HepG2 (cell line): ENCODE data around the gene TRPC4AP. TPM values are rescaled to one million over a fixed set of nuclear protein-coding genes. Genes with fewer than 3 reads are reported as not detected.
"Not testable (repeated sequence)": the region's sequence is repeated elsewhere in the genome, so short reads cannot be mapped to it uniquely, and the experiment has no call there.

Source experiments
- ATAC-seq: fragments of 200-7000 bp; cut with Tn5 transposase; 3 replicates; pipeline ENCODE4 v1.9.1; 2020; ENCODE audit warnings: mild to moderate bottlenecking, moderate library complexity
- BruUV-seq: library from RNA; stranded (reverse); fragments of 400-500 nt; replicated peaks from 2 replicates; lab custom pipeline; 2021; lab: Mats Ljungman, UMichigan
- CTCF ChIA-PET: fragments of 300-600 bp; formaldehyde crosslinking; extraction: SDS; loops from one replicate; lab custom pipeline; 2021; ENCODE audit warnings: low total read pairs, inconsistent platforms, low intra/inter-chr PET ratio; lab: Yijun Ruan, JAX
- POLR2A ChIA-PET: fragments of 350-600 bp; sonication (Branson Sonifier 250); formaldehyde crosslinking; loops from one replicate; lab custom pipeline; 2020; ENCODE audit warnings: antibody characterized with exemption, inconsistent platforms; lab: Yijun Ruan, JAX
- DNase-seq: peaks from one replicate; pipeline ENCODE4 v3.0.0-alpha.2; 2015; ENCODE audit warnings: low spot score
- FAIRE-seq: peaks from 3 replicates; lab custom pipeline; 2011; peaks lifted over from hg19 to GRCh38; lab: Jason Lieb, UNC
- H2AFZ ChIP-seq: one replicate; pipeline ENCODE4 v1.6.1; 2011; ENCODE audit warnings: low read length, inconsistent platforms
- H3K27ac ChIP-seq: fragments of 300-600 bp; 3 replicates; pipeline ENCODE4 v1.8.0; 2011; ENCODE audit warnings: mixed run types, mild to moderate bottlenecking, mixed read lengths, low read length, inconsistent platforms; ENCODE audit not compliant: insufficient read depth; ENCODE audit errors: extremely low read length
- H3K27me3 ChIP-seq, 2 experiments: fragments of 200-600 bp in 1 of 2; 2 replicates in 1 of 2; 3 replicates in 1 of 2; pipeline versions ENCODE4 v1.6.0 to v1.8.0; 2011; ENCODE audit warnings: low read length in 2 of 2, mild to moderate bottlenecking in 2 of 2, moderate library complexity in 2 of 2, inconsistent platforms in 1 of 2; ENCODE audit not compliant: insufficient read depth in 2 of 2, control insufficient read depth in 1 of 2
- H3K36me3 ChIP-seq, 2 experiments: fragments of 200-600 bp in 1 of 2; replicated peaks in 1 of 2; 2 replicates in 1 of 2; 3 replicates in 1 of 2; pipeline versions ENCODE4 v1.5.1 to v1.8.0; 2011; ENCODE audit warnings: low read length in 2 of 2, inconsistent platforms in 1 of 2; ENCODE audit not compliant: insufficient read depth in 2 of 2, control insufficient read depth in 1 of 2
- H3K4me1 ChIP-seq: 2 replicates; pipeline ENCODE4 v1.5.1; 2012; ENCODE audit warnings: low read length, inconsistent platforms; ENCODE audit not compliant: insufficient read depth
- H3K4me2 ChIP-seq: 2 replicates; pipeline ENCODE4 v1.6.0; 2011; ENCODE audit warnings: low read depth, low read length, inconsistent platforms
- H3K4me3 ChIP-seq, 3 experiments: fragments of 200-600 bp in 1 of 3; sonication (generic), shearing (Covaris generic) in 1 of 3; replicated peaks in 1 of 3; 2 replicates each; pipeline ENCODE4 v1.5.1; 2011 to 2016; ENCODE audit warnings: low read length in 3 of 3, inconsistent platforms in 2 of 3, low read depth in 2 of 3, mild to moderate bottlenecking in 2 of 3, control low read depth in 1 of 3, mixed read lengths in 1 of 3; ENCODE audit not compliant: insufficient read depth in 1 of 3
- H3K79me2 ChIP-seq: one replicate; pipeline ENCODE4 v1.6.1; 2011; ENCODE audit warnings: low read length, inconsistent platforms; ENCODE audit not compliant: insufficient read depth
- H3K9ac ChIP-seq: 2 replicates; pipeline ENCODE4 v1.6.0; 2011; ENCODE audit warnings: mild to moderate bottlenecking, low read depth, low read length, inconsistent platforms; ENCODE audit not compliant: insufficient read depth
- H3K9me3 ChIP-seq: 2 replicates; pipeline ENCODE4 v1.5.1; 2012; ENCODE audit warnings: mild to moderate bottlenecking, low read length
- H4K20me1 ChIP-seq: 2 replicates; pipeline ENCODE4 v1.6.0; 2011; ENCODE audit warnings: inconsistent platforms, mild to moderate bottlenecking, low read length, moderate library complexity; ENCODE audit not compliant: insufficient read depth
- FOXC1 ChIP-seq: sonication (generic); formaldehyde crosslinking; IDR thresholded peaks from 2 replicates; pipeline ENCODE4 v1.8.0; 2022; ENCODE audit warnings: mild to moderate bottlenecking, missing genetic modification reagents, borderline replicate concordance
- FOXK1 ChIP-seq: sonication (generic); formaldehyde crosslinking; IDR thresholded peaks from 2 replicates; pipeline ENCODE4 v1.4.0; 2020; ENCODE audit warnings: low read depth, missing genetic modification reagents, borderline replicate concordance
- SRSF4 ChIP-seq: fragments of 200-400 bp; formaldehyde crosslinking; IDR thresholded peaks from one replicate; pipeline ENCODE4 v1.6.1; 2018; ENCODE audit warnings: mild to moderate bottlenecking, low read depth, low read length, moderate library complexity; ENCODE audit not compliant: poor library complexity, severe bottlenecking
- SRSF9 ChIP-seq: fragments of 200-400 bp; formaldehyde crosslinking; IDR thresholded peaks from 2 replicates; pipeline ENCODE4 v1.6.1; 2018; ENCODE audit warnings: borderline replicate concordance, mild to moderate bottlenecking, low read depth, low read length; ENCODE audit not compliant: insufficient read depth, poor library complexity, severe bottlenecking
- TOE1 ChIP-seq: sonication (generic); formaldehyde crosslinking; IDR thresholded peaks from 2 replicates; pipeline ENCODE4 v1.4.0; 2020; ENCODE audit warnings: mild to moderate bottlenecking, missing genetic modification reagents
- ZIK1 ChIP-seq: sonication (generic); formaldehyde crosslinking; IDR thresholded peaks from 2 replicates; pipeline ENCODE4 v1.5.0; 2020; ENCODE audit warnings: mild to moderate bottlenecking, low read depth, missing genetic modification reagents, borderline replicate concordance
- ZNF207 ChIP-seq: fragments of 450-650 bp; IDR thresholded peaks from 2 replicates; pipeline ENCODE4 v1.6.1; 2016; ENCODE audit warnings: antibody characterized with exemption, borderline replicate concordance
- ZNF788 ChIP-seq: sonication (generic); formaldehyde crosslinking; IDR thresholded peaks from 2 replicates; pipeline ENCODE4 v1.5.0; 2020; ENCODE audit warnings: mild to moderate bottlenecking, missing genetic modification reagents, borderline replicate concordance
- WGBS: methylation state at CpG from one replicate; pipeline ENCODE4 v1.1.6; 2017; ENCODE audit warnings: low lambda C conversion rate; 5-methylcytosine and 5-hydroxymethylcytosine counted together
- in situ Hi-C: cut with HindIII; loops from 2 replicates; pipeline ENCODE4 v1.10.0; 2017; ENCODE audit warnings: low pct_unique_long_range_greater_than_20kb; ENCODE audit not compliant: extremely low pct_ligation_motif_present
- intact Hi-C: fragments of 100-400 bp; cut with micrococcal nuclease; formaldehyde crosslinking; loops from one replicate; pipeline ENCODE4 v1.10.0; 2022; ENCODE audit not compliant: unreplicated experiment
- polyA plus RNA-seq, 8 experiments: library from polyadenylated mRNA; depleted of rRNA in 3 of 8; stranded (reverse) in 7 of 8; unstranded in 1 of 8; fragments of >200 nt; fragmentation: Illumina TruSeq in 4 of 8; extraction: Trizol in 4 of 8; gene quantifications; 2 replicates each; pipeline versions ENCODE4 v1.2.1 to v1.2.3, GENCODE V29; 2011 to 2016; ENCODE audit warnings: low read depth in 4 of 8, missing spikeins in 1 of 8, mixed read lengths in 1 of 8; ENCODE audit not compliant: insufficient read depth in 1 of 8
- total RNA-seq, 5 experiments: library from RNA; depleted of rRNA; stranded (reverse); fragments of >200 nt; fragmentation: Illumina TruSeq; extraction: Trizol; gene quantifications; 2 replicates each; pipeline ENCODE4 v1.2.3, GENCODE V29; 2016; ENCODE audit warnings: low read depth in 1 of 5

TRPC4AP gene
- total and polyA plus RNA-seq, 2 of the 13 experiments (the other 11 are each of a cell fraction or from before 2014, with no cell fraction given) = 136 to 137 TPM

DNA sequence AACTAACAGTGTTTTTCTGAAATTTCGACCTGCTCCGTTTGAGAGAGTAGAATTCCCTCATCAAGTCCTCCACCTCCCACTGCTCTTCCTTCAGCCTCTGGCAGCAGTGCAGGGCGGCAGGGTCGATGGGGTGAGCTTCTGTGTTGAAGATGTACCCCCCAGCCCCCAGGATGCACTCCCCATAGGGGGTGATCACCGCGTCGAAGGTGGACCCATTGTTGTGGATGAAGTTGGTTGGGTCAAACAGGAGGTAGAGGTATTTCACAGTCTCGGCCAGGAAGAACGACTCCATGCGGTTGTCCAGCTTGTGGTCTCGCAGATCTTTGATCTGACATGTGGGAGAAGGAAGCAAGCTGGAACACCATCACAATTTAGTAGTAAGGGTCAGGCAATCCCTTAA lies 23.0 kb upstream of the TRPC4AP start:
- no peak overlapping the region for H2AFZ ChIP-seq
- TF ChIP-seq ZIK1 (CRISPR knock-in tag) (no peak), FOXC1 (no peak), TOE1 (CRISPR knock-in tag) (no peak), ZNF788 (CRISPR knock-in tag) (no peak), SRSF9 (no peak), ZNF207 (no peak), SRSF4 (no peak), FOXK1 (CRISPR knock-in tag) (no peak)
- TF ChIP-seq, all 625 proteins: peak for 0
- CTCF ChIA-PET = no interaction called here
- H3K79me2 ChIP-seq = no peaks in the 10 kb centered on the region
- H3K27me3 ChIP-seq = no peaks in the 10 kb centered on the region
- DNase-seq (no peak), FAIRE-seq (no peak), ATAC-seq (no peak)
- no peak overlapping the region for H3K4me3 ChIP-seq
- H3K9me3 ChIP-seq = no peaks in the 10 kb centered on the region
- H3K4me1 ChIP-seq = no peaks in the 10 kb centered on the region
- no TSS peak for BruUV-seq
- no peak overlapping the region for H3K9ac ChIP-seq
- H3K27ac ChIP-seq = no peak overlapping the region
- H4K20me1 ChIP-seq = no peaks in the 10 kb centered on the region
- POLR2A ChIA-PET = interaction anchor here (0.6 kb wide), 1 partner anchor 24 kb away, joined by 4 read pairs; no protein-coding TSS in a partner anchor
- H3K36me3 ChIP-seq = peaks cover 8 to 17% of the 10 kb centered on the region in 2 experiments; a peak in 4 of 5 replicates
- H3K4me2 ChIP-seq = no peak overlapping the region
- in situ Hi-C loops (no loop called here), intact Hi-C loops (no loop called here)
- WGBS = 88% methylated on average over 11 of the region's 11 CpGs

GRCh38 chr20:35112276-35112675 lies 19.7 kb upstream of the TRPC4AP start:
- ATAC-seq, H2AFZ ChIP-seq, DNase-seq, in situ Hi-C loops, H3K4me3 ChIP-seq, FAIRE-seq, H3K9me3 ChIP-seq, H3K4me2 ChIP-seq, H3K9ac ChIP-seq, H3K36me3 ChIP-seq, BruUV-seq, CTCF ChIA-PET, H3K4me1 ChIP-seq, H4K20me1 ChIP-seq, H3K79me2 ChIP-seq, H3K27ac ChIP-seq, H3K27me3 ChIP-seq, intact Hi-C loops: not testable (repeated sequence)
- WGBS = 88% methylated on average over 5 of the region's 5 CpGs
- POLR2A ChIA-PET = interaction anchor here (1.5 kb wide), 1 partner anchor 34 kb away, joined by 7 read pairs; the partner anchor contains the start of gene EDEM2
